ENCODE data around the gene SLAMF9. TPM values are rescaled to one million over a fixed set of nuclear protein-coding genes. Genes with fewer than 3 reads are reported as not detected.

Gene SLAMF9
- total RNA-seq, 1 experiment from 2014 or later = 8.7 TPM

GRCh38 chr1:159944623-159945455 lies 9.2 kb downstream of the SLAMF9 start:
- peaks cover 23% of the 10 kb centered on the region for H3K79me2 ChIP-seq (ENCODE audit: low read length)
- peak overlapping the region; percentile 84 for H3K4me3 ChIP-seq (ENCODE audit: low read length)
- H3K27me3 ChIP-seq (ENCODE audit: low read length) = no peaks in the 10 kb centered on the region
- H3F3A ChIP-seq (ENCODE audit: low read length, unreplicated experiment) = no peaks in the 10 kb centered on the region
- BruUV-seq (replicated peaks) = no TSS peak
- no peaks in the 10 kb centered on the region for H3K9me2 ChIP-seq (replicated peaks; ENCODE audit: low read length)
- H3K4me1 ChIP-seq (ENCODE audit: insufficient read depth, low read length) = peaks cover 40% of the 10 kb centered on the region
- no peaks in the 10 kb centered on the region for H3K9me3 ChIP-seq (ENCODE audit: low read length)
- H3K9ac ChIP-seq (ENCODE audit: low read length) = peak overlapping the region; percentile 78
- ChIA-PET POLR2A (ENCODE audit: unreplicated experiment) (no interaction called here), CTCF (interaction anchor here (0.7 to 2.2 kb wide), 4 partner anchors 52 to 63 kb away, joined by 3 to 14 read pairs (median 8); no protein-coding TSS in a partner anchor)
- H3K27ac ChIP-seq (ENCODE audit: low read length) = peak overlapping the region; percentile 83
- no peaks in the 10 kb centered on the region for H4K20me1 ChIP-seq (ENCODE audit: low read length)
- ATAC-seq = no peak
- intact Hi-C loops (cut with micrococcal nuclease) = loop anchor here (1.0 to 2.0 kb wide), 4 partner anchors 9 to 146 kb away; partner anchors contain the start of gene TAGLN2
- no peaks in the 10 kb centered on the region for H3K36me3 ChIP-seq (ENCODE audit: low read depth, low read length)
- DNase-seq = no peak
- no peak for TF ChIP-seq EZH2phosphoT487 (IDR thresholded peaks at IDR 0.05; ENCODE audit: borderline replicate concordance, low read length)
- TF ChIP-seq CTCF (conservative IDR thresholded peaks at IDR 0.05; ENCODE audit: low read depth, low read length) = no peak
- TF ChIP-seq EZH2 (IDR thresholded peaks at IDR 0.05; ENCODE audit: low read length, unreplicated experiment) = no peak
- peak overlapping the region; percentile 94 for H3K4me2 ChIP-seq (ENCODE audit: low read length)
- peak overlapping the region; percentile 76 for H2AFZ ChIP-seq (ENCODE audit: low read length)

DNA sequence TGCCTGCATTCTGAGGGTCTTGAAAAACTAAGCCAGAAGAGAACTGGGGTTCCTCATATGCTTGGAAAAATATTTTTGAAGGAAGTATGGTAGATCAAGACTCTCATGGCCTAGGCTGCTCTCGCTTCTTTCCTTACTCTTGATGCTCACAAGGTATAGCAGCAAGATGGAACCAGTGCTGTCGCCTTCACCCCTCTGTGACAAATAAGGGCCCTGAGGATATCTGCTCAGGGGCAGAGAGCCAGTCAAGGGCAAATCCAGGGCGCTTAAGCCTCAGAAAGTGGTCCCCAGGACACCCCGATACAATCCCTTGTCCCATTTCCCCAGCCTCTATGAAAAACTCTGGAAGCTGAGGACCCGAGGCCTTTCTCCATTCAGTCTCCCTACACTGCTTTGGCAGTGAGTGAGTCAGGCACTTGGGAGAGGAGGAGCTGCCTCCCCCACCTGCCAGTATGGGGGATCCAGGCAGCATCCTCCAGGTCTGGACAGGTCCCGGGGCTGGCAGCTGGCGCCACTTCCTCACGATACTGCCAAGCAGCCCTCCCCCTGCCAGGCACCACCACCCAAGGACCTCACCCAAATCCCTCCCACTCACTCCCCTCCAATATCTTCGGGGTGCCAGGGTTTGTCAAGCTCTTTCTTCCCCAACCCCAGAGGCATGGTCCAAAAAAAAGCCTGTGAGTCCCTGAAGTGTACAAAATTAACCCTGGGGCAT lies 10.0 kb downstream of the SLAMF9 start:
- no peaks in the 10 kb centered on the region for H4K20me1 ChIP-seq (ENCODE audit: low read length)
- H3K79me2 ChIP-seq (ENCODE audit: low read length) = peaks cover 23% of the 10 kb centered on the region
- no TSS peak for BruUV-seq (replicated peaks)
- TF ChIP-seq EZH2 (IDR thresholded peaks at IDR 0.05; ENCODE audit: low read length, unreplicated experiment) = no peak
- TF ChIP-seq EZH2phosphoT487 (IDR thresholded peaks at IDR 0.05; ENCODE audit: borderline replicate concordance, low read length) = no peak
- peak overlapping the region; percentile 84 for H3K4me3 ChIP-seq (ENCODE audit: low read length)
- H3K9ac ChIP-seq (ENCODE audit: low read length) = no peak overlapping the region
- no peaks in the 10 kb centered on the region for H3K27me3 ChIP-seq (ENCODE audit: low read length)
- ChIA-PET POLR2A (ENCODE audit: unreplicated experiment) (no interaction called here), CTCF (interaction anchor here (0.7 to 1.1 kb wide), 2 partner anchors 62 to 64 kb away, joined by 3 to 6 read pairs; no protein-coding TSS in a partner anchor)
- H2AFZ ChIP-seq (ENCODE audit: low read length) = no peak overlapping the region
- no peaks in the 10 kb centered on the region for H3F3A ChIP-seq (ENCODE audit: low read length, unreplicated experiment)
- H3K27ac ChIP-seq (ENCODE audit: low read length) = no peak overlapping the region
- DNase-seq (no peak), ATAC-seq (no peak)
- H3K36me3 ChIP-seq (ENCODE audit: low read depth, low read length) = no peaks in the 10 kb centered on the region
- no peaks in the 10 kb centered on the region for H3K9me2 ChIP-seq (replicated peaks; ENCODE audit: low read length)
- peak overlapping the region; percentile 94 for H3K4me2 ChIP-seq (ENCODE audit: low read length)
- no peaks in the 10 kb centered on the region for H3K9me3 ChIP-seq (ENCODE audit: low read length)
- peaks cover 32% of the 10 kb centered on the region for H3K4me1 ChIP-seq (ENCODE audit: insufficient read depth, low read length)
- intact Hi-C loops (cut with micrococcal nuclease) = loop anchor here (2.0 kb wide), 2 partner anchors 19 to 145 kb away; partner anchors contain the start of gene TAGLN2

- Histone ChIP-seq H3K27ac (ENCODE audit: low read length) (no peak overlapping the region), H3K9ac (ENCODE audit: low read length) (no peak overlapping the region), H3K9me2 (replicated peaks; ENCODE audit: low read length) (no peaks in the 10 kb centered on the region), H3F3A (ENCODE audit: low read length, unreplicated experiment) (no peaks in the 10 kb centered on the region), H3K27me3 (ENCODE audit: low read length) (no peaks in the 10 kb centered on the region), H2AFZ (ENCODE audit: low read length) (no peak overlapping the region), H3K9me3 (ENCODE audit: low read length) (no peaks in the 10 kb centered on the region), H4K20me1 (ENCODE audit: low read length) (no peaks in the 10 kb centered on the region), H3K79me2 (ENCODE audit: low read length) (peaks cover 23% of the 10 kb centered on the region), H3K4me1 (ENCODE audit: insufficient read depth, low read length) (peaks cover 33% of the 10 kb centered on the region), H3K4me3 (ENCODE audit: low read length) (no peak overlapping the region), H3K4me2 (ENCODE audit: low read length) (no peak overlapping the region), H3K36me3 (ENCODE audit: low read depth, low read length) (no peaks in the 10 kb centered on the region)
- ChIA-PET CTCF (no interaction called here), POLR2A (ENCODE audit: unreplicated experiment) (no interaction called here)
- ATAC-seq (no peak), DNase-seq (no peak)
- BruUV-seq (replicated peaks) = no TSS peak
- intact Hi-C loops (cut with micrococcal nuclease) = no loop called here
- TF ChIP-seq CTCF (conservative IDR thresholded peaks at IDR 0.05; ENCODE audit: low read depth, low read length) (no peak), EZH2phosphoT487 (IDR thresholded peaks at IDR 0.05; ENCODE audit: borderline replicate concordance, low read length) (no peak), EZH2 (IDR thresholded peaks at IDR 0.05; ENCODE audit: low read length, unreplicated experiment) (no peak)
These were observed 10.8 kb downstream of the SLAMF9 start for GRCh38 chr1:159943278-159943640.
